AML-193 (cell line): ENCODE data around the gene MBOAT2.
"Not testable (repeated sequence)": the region's sequence is repeated elsewhere in the genome, so short reads cannot be mapped to it uniquely, and the experiment has no call there.

Source experiments
- DNase-seq, 2 experiments: peaks; one replicate each; lab custom pipeline; 2025; lab: John Stamatoyannopoulos, UW

MBOAT2 gene

GRCh38 chr2:8993196-8993901 is 10.1 kb downstream of the MBOAT2 start:
- DNase-seq = no peak

GRCh38 chr2:8992643-8993042 is 10.8 kb downstream of the MBOAT2 start:
- no peak for DNase-seq

DNA sequence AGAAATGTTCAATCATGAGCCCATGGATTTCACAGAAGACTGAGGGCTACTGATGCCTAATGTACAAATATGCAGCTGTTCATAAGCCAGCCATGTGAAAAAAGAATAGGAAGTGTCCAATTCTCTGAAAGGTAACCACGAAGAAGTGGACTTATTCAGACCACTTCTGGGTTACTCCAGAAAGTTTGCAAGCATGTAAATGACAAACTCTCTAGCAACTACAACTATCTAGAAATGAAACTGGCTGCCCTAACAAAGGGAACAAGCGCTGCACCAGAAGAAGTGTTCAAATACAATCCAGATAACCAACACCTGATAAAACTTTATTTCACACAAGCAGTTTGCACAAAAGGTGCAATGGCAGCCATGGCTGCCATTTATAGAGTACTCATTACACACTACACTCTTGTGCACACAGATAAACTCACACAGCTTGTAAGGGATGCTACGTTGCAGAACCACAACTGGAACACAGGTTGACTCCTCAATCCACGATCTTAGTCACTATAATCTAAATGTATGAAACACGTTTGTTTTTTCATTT is 13.9 kb downstream of the MBOAT2 start:
- DNase-seq = no peak

- no peak for DNase-seq
Measured at GRCh38 chr2:8987410-8987809, 16.1 kb downstream of the MBOAT2 start.

DNA sequence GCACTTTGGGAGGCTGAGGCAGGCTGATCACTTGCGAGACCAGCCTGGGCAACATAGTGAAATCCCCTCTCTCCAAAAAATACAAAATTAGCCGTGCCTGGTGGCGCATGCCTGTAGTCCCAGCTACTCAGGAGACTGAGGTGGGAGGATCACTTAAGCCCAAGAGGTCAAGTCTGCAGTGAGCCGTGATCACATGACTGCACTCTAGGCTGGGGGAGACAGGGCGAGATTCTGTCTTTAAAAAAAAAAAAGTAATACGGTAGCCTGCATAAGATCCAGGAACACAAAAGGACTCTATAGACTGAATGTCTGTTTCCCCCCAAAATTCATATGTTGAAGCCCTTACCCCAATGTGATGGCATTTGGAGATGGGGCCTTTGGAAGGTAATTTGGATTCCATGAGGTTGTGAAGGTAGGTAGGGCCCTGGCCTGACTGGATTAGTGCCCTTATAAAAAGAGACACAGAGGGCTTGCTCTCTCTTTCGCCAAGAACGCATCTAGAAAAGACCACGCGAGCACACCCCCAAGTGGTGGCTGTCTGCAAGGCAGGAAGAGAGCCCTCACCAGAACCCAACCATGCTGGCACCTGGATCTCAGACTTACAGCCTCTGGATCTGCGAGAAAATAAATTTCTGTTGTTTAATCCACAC is 17.0 kb downstream of the MBOAT2 start:
- no peak for DNase-seq

DNA sequence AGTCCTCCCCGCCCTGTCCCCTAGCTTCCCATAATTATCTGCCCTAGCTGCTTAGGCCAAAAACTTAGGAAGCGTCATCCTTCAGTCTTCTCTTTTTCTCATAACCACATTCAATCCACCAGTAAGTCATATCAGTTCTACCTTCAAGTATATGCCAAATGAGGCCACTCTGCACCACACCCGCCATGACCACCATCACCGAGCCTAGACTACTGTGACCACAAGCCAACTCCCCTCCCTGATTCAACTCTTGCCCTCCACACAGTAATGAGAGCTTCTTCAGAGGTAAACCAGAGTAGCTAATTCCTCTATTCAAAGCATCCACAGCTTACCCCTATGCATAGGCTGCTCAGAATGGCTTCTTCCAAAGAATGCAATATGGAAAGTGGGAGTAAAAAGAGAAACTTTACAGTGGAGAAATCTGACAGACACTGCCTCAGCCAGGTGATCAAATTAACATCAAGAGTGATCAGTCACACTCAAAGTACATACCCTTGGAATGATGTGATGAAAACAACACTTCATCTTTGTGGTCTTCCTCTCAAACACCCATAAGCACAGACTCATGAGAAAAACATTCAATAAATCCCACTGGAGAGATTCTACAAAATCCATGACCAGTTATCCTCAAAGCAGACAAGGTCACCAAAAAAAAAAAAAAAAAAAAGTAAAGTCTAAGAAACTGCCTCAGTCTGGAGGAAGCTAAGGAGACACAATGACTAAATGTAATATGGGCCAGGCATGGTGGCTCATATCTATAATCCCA is 17.7 kb downstream of the MBOAT2 start:
- no peak for DNase-seq

- no peak for DNase-seq
Measured at GRCh38 chr2:8984855-8985254, 18.6 kb downstream of the MBOAT2 start.

GRCh38 chr2:8984157-8984556 is 19.3 kb downstream of the MBOAT2 start:
- peak in 1 of 2 experiments; percentile 40 for DNase-seq

DNA sequence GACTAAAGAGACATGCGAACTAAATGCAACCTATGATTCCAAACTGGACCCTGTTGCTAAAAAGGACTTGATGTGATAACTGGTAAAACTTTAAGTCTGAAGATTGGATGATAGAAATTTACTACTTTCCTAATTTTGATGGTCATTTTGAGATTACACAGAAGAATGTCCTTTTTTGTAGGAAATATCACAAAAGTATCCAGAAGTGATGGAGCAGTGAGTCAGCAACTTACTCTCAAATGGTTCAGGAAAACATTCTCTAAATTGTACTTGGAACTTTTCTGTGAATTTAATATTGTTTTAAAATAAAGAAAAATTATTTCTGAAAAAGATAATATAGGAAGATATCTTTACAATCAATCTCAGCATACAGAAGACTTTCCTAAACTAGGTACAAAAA is 19.9 kb downstream of the MBOAT2 start:
- DNase-seq = no peak

DNA sequence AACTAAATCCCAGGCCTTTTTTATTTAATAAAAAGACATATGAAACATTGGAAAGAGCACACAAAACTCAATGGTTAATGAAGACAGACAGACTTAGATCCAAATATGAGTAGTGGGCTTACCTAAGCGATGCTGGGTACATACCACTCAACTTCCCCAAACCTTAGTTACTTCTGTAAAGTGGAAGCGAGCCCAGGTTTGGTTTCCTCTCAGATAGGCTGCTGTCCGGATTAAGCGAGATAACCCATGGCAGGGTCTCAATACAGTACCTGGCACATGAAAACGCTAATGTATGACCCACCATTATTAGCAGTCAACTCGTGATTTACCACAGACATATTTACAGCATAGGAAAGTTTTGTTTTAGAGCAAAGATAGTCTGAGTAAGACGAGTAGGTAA is 21.6 kb downstream of the MBOAT2 start:
- no peak for DNase-seq

GRCh38 chr2:8980096-8980495 is 23.4 kb downstream of the MBOAT2 start:
- no peak for DNase-seq

- no peak for DNase-seq
Measured at GRCh38 chr2:8977758-8978157, 25.7 kb downstream of the MBOAT2 start.

DNA sequence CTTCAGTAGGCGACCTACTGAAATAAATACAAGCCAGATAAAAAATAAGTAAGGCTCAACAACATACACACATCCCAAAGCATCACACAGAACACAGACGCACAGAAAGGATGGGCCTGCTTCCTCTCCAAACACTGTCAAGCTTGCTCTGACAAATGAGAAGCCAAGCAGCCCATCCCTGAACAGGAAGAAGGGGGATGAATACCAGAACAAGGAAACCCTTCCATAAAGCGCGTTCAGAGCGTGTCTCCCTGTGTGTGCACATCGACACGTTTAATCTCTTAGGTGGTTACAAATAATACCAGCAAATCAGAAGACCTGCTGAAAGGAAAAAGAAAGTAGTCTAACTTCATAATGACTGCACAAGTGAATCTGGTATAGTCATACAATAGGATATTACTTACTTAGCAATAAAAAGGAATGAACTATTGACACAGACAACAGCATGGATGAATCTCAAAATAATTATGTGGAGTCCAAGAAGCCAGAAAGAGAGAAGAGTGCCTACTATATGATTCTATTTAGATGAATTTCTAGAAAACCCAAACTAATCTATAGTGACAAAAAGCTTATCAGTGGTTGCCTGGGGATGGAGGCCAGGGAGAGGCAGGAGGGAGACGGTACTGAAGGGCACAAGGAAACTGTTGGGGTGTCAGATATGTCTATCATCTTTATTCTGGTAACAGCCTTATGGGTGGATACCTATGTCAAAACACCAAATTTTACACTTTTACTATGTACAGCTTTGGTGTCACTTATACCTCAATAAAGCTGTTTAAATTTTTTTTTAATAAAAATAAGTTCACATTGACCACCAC is 26.8 kb downstream of the MBOAT2 start:
- no peak for DNase-seq

DNA sequence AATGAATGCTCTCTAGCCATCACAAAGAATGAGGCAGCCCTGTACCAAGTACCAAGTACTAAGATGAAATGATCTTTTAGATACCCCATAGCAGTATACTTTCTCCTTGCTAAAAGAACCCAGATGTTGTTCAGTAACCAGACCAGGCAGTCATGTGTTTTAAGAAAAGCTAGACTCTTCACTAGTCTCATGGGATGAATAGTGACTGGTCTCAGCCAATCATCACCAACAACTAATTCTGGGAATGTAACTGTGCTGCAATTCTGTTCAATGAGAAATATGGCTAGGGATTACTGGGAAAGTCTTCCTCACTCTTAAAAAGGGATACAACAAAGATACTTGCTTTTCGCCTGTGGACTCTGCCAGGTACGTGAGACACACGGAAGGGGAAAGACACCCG is 29.5 kb downstream of the MBOAT2 start:
- no peak for DNase-seq

GRCh38 chr2:8973017-8973416 is 30.5 kb downstream of the MBOAT2 start:
- not testable (repeated sequence) for DNase-seq

GRCh38 chr2:8972535-8972934 is 30.9 kb downstream of the MBOAT2 start:
- DNase-seq = not testable (repeated sequence)

GRCh38 chr2:8969348-8969747 is 34.1 kb downstream of the MBOAT2 start:
- DNase-seq = not testable (repeated sequence)

- no peak for DNase-seq
Measured at GRCh38 chr2:8966123-8966908, 37.2 kb downstream of the MBOAT2 start.

- DNase-seq = no peak
Measured at GRCh38 chr2:8965216-8965969, 38.1 kb downstream of the MBOAT2 start.

DNA sequence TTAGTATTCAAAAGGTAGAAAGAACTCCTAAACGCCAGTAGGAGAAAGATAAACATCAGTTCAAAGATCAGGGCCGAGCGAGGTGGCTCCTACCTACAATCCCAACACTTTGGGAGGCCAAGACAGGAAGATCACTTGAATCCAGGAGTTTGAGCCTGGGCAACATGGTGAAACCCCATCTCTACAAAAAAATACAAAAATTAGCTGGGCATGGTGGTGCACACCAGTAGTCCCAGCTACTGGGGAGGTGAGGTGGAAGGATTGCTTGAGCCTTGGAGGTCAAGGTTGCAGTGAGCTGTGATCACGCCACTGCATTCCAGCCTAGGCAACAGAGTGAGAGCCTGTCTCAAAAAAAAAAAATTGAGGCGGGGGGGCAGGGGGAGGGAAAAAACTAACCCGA is 40.6 kb downstream of the MBOAT2 start:
- DNase-seq = no peak
